H9 (cell line): ENCODE data around the gene SLC24A3. TPM values are rescaled to one million over a fixed set of nuclear protein-coding genes. Genes with fewer than 3 reads are reported as not detected.

ENCODE experiments used
- DNase-seq: peaks from one replicate; pipeline ENCODE4 v3.0.0-alpha.2; 2017
- H2AFZ ChIP-seq: one replicate; pipeline ENCODE4 v1.6.1; 2013; ENCODE audit warnings: mild to moderate bottlenecking, low read length, control low read depth, moderate library complexity
- H2AK5ac ChIP-seq: 2 replicates; pipeline ENCODE4 v1.6.1; 2013; ENCODE audit warnings: low read length, control low read depth, mixed read lengths; ENCODE audit not compliant: insufficient read length
- H2BK120ac ChIP-seq: one replicate; pipeline ENCODE4 v1.6.1; 2013; ENCODE audit warnings: low read depth, mild to moderate bottlenecking, low read length, control low read depth, inconsistent platforms; ENCODE audit not compliant: poor library complexity, severe bottlenecking
- H2BK12ac ChIP-seq: 2 replicates; pipeline ENCODE4 v1.6.1; 2013; ENCODE audit warnings: low read length, control low read depth, mixed read lengths, low read depth; ENCODE audit not compliant: insufficient read length
- H2BK15ac ChIP-seq: 2 replicates; pipeline ENCODE4 v1.6.1; 2013; ENCODE audit warnings: low read depth, low read length, control low read depth
- H2BK20ac ChIP-seq: one replicate; pipeline ENCODE4 v1.6.1; 2013; ENCODE audit warnings: low read depth, mild to moderate bottlenecking, low read length, control low read depth, inconsistent platforms; ENCODE audit not compliant: poor library complexity, severe bottlenecking
- H2BK5ac ChIP-seq: 2 replicates; pipeline ENCODE4 v1.6.1; 2013; ENCODE audit warnings: low read length, control low read depth, mixed read lengths; ENCODE audit not compliant: insufficient read length
- H3K14ac ChIP-seq: 2 replicates; pipeline ENCODE4 v1.6.1; 2013; ENCODE audit warnings: low read length, control low read depth; ENCODE audit not compliant: insufficient read depth
- H3K18ac ChIP-seq: 2 replicates; pipeline ENCODE4 v1.6.1; 2013; ENCODE audit warnings: low read depth, mild to moderate bottlenecking, mixed read lengths, low read length, control low read depth; ENCODE audit not compliant: insufficient read length
- H3K23ac ChIP-seq: 2 replicates; pipeline ENCODE4 v1.6.1; 2013; ENCODE audit warnings: low read length, control low read depth, mixed read lengths, low read depth; ENCODE audit not compliant: insufficient read length
- H3K23me2 ChIP-seq: 2 replicates; pipeline ENCODE4 v1.6.1; 2013; ENCODE audit warnings: low read depth, mild to moderate bottlenecking, mixed read lengths, low read length, control low read depth; ENCODE audit not compliant: insufficient read length, poor library complexity, severe bottlenecking
- H3K27ac ChIP-seq: 2 replicates; pipeline ENCODE4 v1.5.1; 2013; ENCODE audit warnings: low read length, control low read depth, mixed read lengths, low read depth; ENCODE audit not compliant: insufficient read length
- H3K27me3 ChIP-seq: 2 replicates; pipeline ENCODE4 v1.6.1; 2013; ENCODE audit warnings: low read length, control low read depth, inconsistent platforms; ENCODE audit not compliant: insufficient read depth
- H3K4ac ChIP-seq: 2 replicates; pipeline ENCODE4 v1.6.1; 2013; ENCODE audit warnings: low read depth, mild to moderate bottlenecking, control low read depth, inconsistent platforms, low read length, moderate library complexity
- H3K4me1 ChIP-seq: 2 replicates; pipeline ENCODE4 v1.6.1; 2013; ENCODE audit warnings: low read length, control low read depth, inconsistent platforms; ENCODE audit not compliant: insufficient read depth
- H3K4me2 ChIP-seq: 2 replicates; pipeline ENCODE4 v1.6.1; 2013; ENCODE audit warnings: low read length, control low read depth, mixed read lengths; ENCODE audit not compliant: insufficient read length, insufficient read depth
- H3K56ac ChIP-seq: 2 replicates; pipeline ENCODE4 v1.6.1; 2013; ENCODE audit warnings: low read depth, mild to moderate bottlenecking, mixed read lengths, low read length, control low read depth; ENCODE audit not compliant: insufficient read length
- H3K79me1 ChIP-seq: 2 replicates; pipeline ENCODE4 v1.6.1; 2013; ENCODE audit warnings: low read depth, mild to moderate bottlenecking, moderate library complexity, low read length, control low read depth, inconsistent platforms; ENCODE audit not compliant: insufficient read depth, poor library complexity, severe bottlenecking
- H3K79me2 ChIP-seq: 2 replicates; pipeline ENCODE4 v1.6.1; 2013; ENCODE audit warnings: low read length, control low read depth, inconsistent platforms; ENCODE audit not compliant: insufficient read depth
- H3K9ac ChIP-seq: 2 replicates; pipeline ENCODE4 v1.6.1; 2013; ENCODE audit warnings: low read length, control low read depth, mixed read lengths; ENCODE audit not compliant: insufficient read length; ENCODE audit errors: extremely low read depth
- H3K9me3 ChIP-seq: one replicate; pipeline ENCODE4 v1.6.1; 2013; ENCODE audit warnings: low read depth, low read length, inconsistent platforms; ENCODE audit not compliant: control insufficient read depth
- H3T11ph ChIP-seq: one replicate; pipeline ENCODE4 v1.6.1; 2013; ENCODE audit warnings: mild to moderate bottlenecking, low read length, control low read depth, inconsistent platforms
- H4K20me1 ChIP-seq: one replicate; pipeline ENCODE4 v1.6.1; 2013; ENCODE audit not compliant: control insufficient read depth, insufficient read length, insufficient read depth
- H4K5ac ChIP-seq: 2 replicates; pipeline ENCODE4 v1.6.1; 2013; ENCODE audit warnings: low read depth, mild to moderate bottlenecking, mixed read lengths, low read length, control low read depth; ENCODE audit not compliant: insufficient read length
- H4K8ac ChIP-seq: replicated peaks from 2 replicates; pipeline ENCODE4 v1.6.1; 2013; ENCODE audit warnings: low read length, control low read depth, mixed read lengths, low read depth; ENCODE audit not compliant: insufficient read length
- H4K91ac ChIP-seq: 2 replicates; pipeline ENCODE4 v1.6.1; 2013; ENCODE audit warnings: low read depth, mild to moderate bottlenecking, moderate library complexity, mixed read lengths, low read length, control low read depth; ENCODE audit not compliant: insufficient read length
- H3K27ac Mint-ChIP-seq, 3 experiments: 2 replicates in 2 of 3; 3 replicates in 1 of 3; pipeline ENCODE4 v1.8.0; 2020 to 2021; ENCODE audit warnings: mixed read lengths in 3 of 3, mild to moderate bottlenecking in 1 of 3, moderate library complexity in 1 of 3
- H3K27me3 Mint-ChIP-seq: 2 replicates; pipeline ENCODE4 v1.8.0; 2021; ENCODE audit warnings: low read depth, mild to moderate bottlenecking, moderate library complexity, mixed read lengths
- H3K36me3 Mint-ChIP-seq, 3 experiments: 2 replicates in 2 of 3; 3 replicates in 1 of 3; pipeline ENCODE4 v1.8.0; 2020 to 2021; ENCODE audit warnings: low read depth in 3 of 3, mixed read lengths in 3 of 3; ENCODE audit not compliant: insufficient read depth in 1 of 3
- H3K4me1 Mint-ChIP-seq, 2 experiments: 2 replicates each; pipeline ENCODE4 v1.8.0; 2020; ENCODE audit warnings: mixed read lengths in 2 of 2
- H3K4me3 Mint-ChIP-seq, 2 experiments: 2 replicates in 1 of 2; 3 replicates in 1 of 2; pipeline ENCODE4 v1.8.0; 2020 to 2021; ENCODE audit warnings: mild to moderate bottlenecking in 2 of 2, mixed read lengths in 2 of 2, moderate library complexity in 1 of 2
- H3K9me3 Mint-ChIP-seq, 2 experiments: 2 replicates in 1 of 2; 3 replicates in 1 of 2; pipeline ENCODE4 v1.8.0; 2020; ENCODE audit warnings: mild to moderate bottlenecking in 2 of 2, mixed read lengths in 2 of 2, moderate library complexity in 1 of 2
- CTCF ChIP-seq: fragments of 200-600 bp; sonication (generic); conservative IDR thresholded peaks from 3 replicates; pipeline ENCODE4 v1.8.0; 2021; ENCODE audit warnings: antibody characterized with exemption, mild to moderate bottlenecking
- WGBS: extraction: QIAGEN DNeasy Blood & Tissue Kit; methylation state at CpG from one replicate; pipeline ENCODE4 v1.1.7; 2013; ENCODE audit warnings: missing lambda C conversion rate, low lambda C conversion rate, mixed read lengths; ENCODE audit not compliant: insufficient read length; ENCODE audit errors: extremely low coverage; 5-methylcytosine and 5-hydroxymethylcytosine counted together
- total RNA-seq: library from RNA; stranded (reverse); gene quantifications from 2 replicates; pipeline ENCODE4 v1.2.1, GENCODE V29; 2021

Gene SLC24A3
- total RNA-seq, 1 experiment from 2014 or later = 0.83 TPM

DNA sequence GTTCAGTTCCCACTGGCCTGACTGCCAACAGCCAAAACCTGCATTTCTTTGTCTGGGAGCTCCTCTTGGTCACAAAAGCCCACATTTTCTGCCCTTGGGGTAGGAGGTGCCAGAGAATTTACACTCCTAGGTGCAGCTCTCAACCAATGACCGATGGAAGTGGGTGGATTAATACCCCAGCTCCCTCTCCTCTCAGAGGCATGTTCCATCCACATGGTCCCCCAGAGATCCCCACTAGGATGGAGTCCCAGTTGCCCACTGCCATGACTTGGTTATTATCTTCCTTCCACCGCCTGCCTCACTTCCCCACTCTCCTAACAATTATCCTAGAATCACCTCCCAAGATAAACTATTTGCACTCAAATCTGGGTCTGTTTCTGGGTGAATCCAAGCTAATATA, 434.5 kb downstream of the SLC24A3 start:
- no peaks in the 10 kb centered on the region for H3K23me2 ChIP-seq
- Mint-ChIP-seq H3K4me3 (no peak overlapping the region), H3K36me3 (0 out of 7 replicates have a peak, but pooled peaks cover 0 to 2% (median 0%) of the 10 kb centered on the region in 3 experiments), H3K4me1 (no peaks in the 10 kb centered on the region), H3K9me3 (no peaks in the 10 kb centered on the region; a peak in 2 of 5 replicates), H3K27ac (no peak overlapping the region), H3K27me3 (no peaks in the 10 kb centered on the region)
- no peak overlapping the region for H3K18ac ChIP-seq
- H2AFZ ChIP-seq = no peak overlapping the region
- H4K91ac ChIP-seq = no peak overlapping the region
- H3K9ac ChIP-seq = no peak overlapping the region
- no peak overlapping the region for H3K14ac ChIP-seq
- H3K9me3 ChIP-seq = no peaks in the 10 kb centered on the region
- no peak overlapping the region for H3T11ph ChIP-seq
- no peak overlapping the region for H2BK15ac ChIP-seq
- no peak overlapping the region for H2BK5ac ChIP-seq
- no peak overlapping the region for H3K4ac ChIP-seq
- no peak overlapping the region for H4K8ac ChIP-seq
- no peak for TF ChIP-seq CTCF
- H3K4me1 ChIP-seq = no peaks in the 10 kb centered on the region
- no peaks in the 10 kb centered on the region for H3K27me3 ChIP-seq
- H2BK120ac ChIP-seq = no peak overlapping the region
- H4K20me1 ChIP-seq = no peaks in the 10 kb centered on the region
- no peak overlapping the region for H3K56ac ChIP-seq
- H2BK12ac ChIP-seq = no peak overlapping the region
- H2AK5ac ChIP-seq = no peak overlapping the region
- H3K27ac ChIP-seq = no peak overlapping the region
- H4K5ac ChIP-seq = no peak overlapping the region
- no peaks in the 10 kb centered on the region for H3K79me1 ChIP-seq
- H3K79me2 ChIP-seq = no peaks in the 10 kb centered on the region
- H3K4me2 ChIP-seq = no peak overlapping the region
- H3K23ac ChIP-seq = no peak overlapping the region
- no CpG with 5 or more reads among the region's 2 CpGs for WGBS
- DNase-seq = no peak
- H2BK20ac ChIP-seq = no peak overlapping the region
